Transverse colon (tissue), 4 donors: ENCODE measurements around the gene CELSR2.

Source experiments
- EP300 ChIP-seq: sonication (generic); formaldehyde crosslinking; IDR thresholded peaks from one replicate; pipeline ENCODE4 v1.6.1; 2017; ENCODE audit warnings: antibody characterized with exemption, low read depth
- POLR2A ChIP-seq: fragments of 450-650 bp; IDR thresholded peaks from one replicate; pipeline ENCODE4 v1.6.1; 2016; ENCODE audit warnings: antibody characterized with exemption, mild to moderate bottlenecking, moderate library complexity
- POLR2AphosphoS5 ChIP-seq, 3 donors: sonication (generic); formaldehyde crosslinking; IDR thresholded peaks; one replicate each; pipeline ENCODE4 v1.6.1; 2016; ENCODE audit warnings: antibody characterized with exemption in 3 of 3
- TF ChIP-seq, protein P1 (sequence below), 5 experiments: fragments of 200-600 bp in 3 of 5; fragments of 450-650 bp in 2 of 5; sonication (generic) in 3 of 5; IDR thresholded peaks; 1 replicate in 2 of 5; 2 replicates in 3 of 5; pipeline ENCODE4 v1.5.1; 2016 to 2017; ENCODE audit warnings: antibody characterized with exemption in 5 of 5, inconsistent platforms in 3 of 5, mild to moderate bottlenecking in 2 of 5, moderate library complexity in 1 of 5

GRCh38 chr1:109248797-109249629 is at the start of gene CELSR2:
- TF ChIP-seq, protein P1, sequence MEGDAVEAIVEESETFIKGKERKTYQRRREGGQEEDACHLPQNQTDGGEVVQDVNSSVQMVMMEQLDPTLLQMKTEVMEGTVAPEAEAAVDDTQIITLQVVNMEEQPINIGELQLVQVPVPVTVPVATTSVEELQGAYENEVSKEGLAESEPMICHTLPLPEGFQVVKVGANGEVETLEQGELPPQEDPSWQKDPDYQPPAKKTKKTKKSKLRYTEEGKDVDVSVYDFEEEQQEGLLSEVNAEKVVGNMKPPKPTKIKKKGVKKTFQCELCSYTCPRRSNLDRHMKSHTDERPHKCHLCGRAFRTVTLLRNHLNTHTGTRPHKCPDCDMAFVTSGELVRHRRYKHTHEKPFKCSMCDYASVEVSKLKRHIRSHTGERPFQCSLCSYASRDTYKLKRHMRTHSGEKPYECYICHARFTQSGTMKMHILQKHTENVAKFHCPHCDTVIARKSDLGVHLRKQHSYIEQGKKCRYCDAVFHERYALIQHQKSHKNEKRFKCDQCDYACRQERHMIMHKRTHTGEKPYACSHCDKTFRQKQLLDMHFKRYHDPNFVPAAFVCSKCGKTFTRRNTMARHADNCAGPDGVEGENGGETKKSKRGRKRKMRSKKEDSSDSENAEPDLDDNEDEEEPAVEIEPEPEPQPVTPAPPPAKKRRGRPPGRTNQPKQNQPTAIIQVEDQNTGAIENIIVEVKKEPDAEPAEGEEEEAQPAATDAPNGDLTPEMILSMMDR (IDR thresholded peaks at IDR 0.05), result no peak
- TF ChIP-seq EP300, result no peak
- no peak for TF ChIP-seq POLR2A
- peak in 1 of 3 donors; percentile 26 for TF ChIP-seq POLR2AphosphoS5 (IDR thresholded peaks at IDR 0.05)
